Smooth muscle cell (in vitro differentiated cells): Measurements from ENCODE around the gene CHST14. TPM values are rescaled to one million over a fixed set of nuclear protein-coding genes. Genes with fewer than 3 reads are reported as not detected.

ENCODE experiments used
- DNase-seq: peaks from one replicate; lab custom pipeline; 2025; ENCODE audit not compliant: unreplicated experiment; lab: John Stamatoyannopoulos, UW
- H2AFZ ChIP-seq: fragments of 200-600 bp; sonication (generic); 2 replicates; pipeline ENCODE4 v1.6.0; 2016; ENCODE audit warnings: antibody characterized with exemption, low read depth, mild to moderate bottlenecking
- H3F3A ChIP-seq: fragments of 200-600 bp; sonication (generic); 2 replicates; pipeline ENCODE4 v1.6.0; 2017; ENCODE audit warnings: antibody characterized with exemption, low read depth
- H3K27ac ChIP-seq: fragments of 200-600 bp; sonication (generic); 2 replicates; pipeline ENCODE4 v1.5.1; 2016; ENCODE audit warnings: low read depth, mild to moderate bottlenecking
- H3K27me3 ChIP-seq: fragments of 200-600 bp; sonication (generic); 2 replicates; pipeline ENCODE4 v1.6.1; 2016; ENCODE audit warnings: low read depth, mild to moderate bottlenecking
- H3K36me3 ChIP-seq: fragments of 200-600 bp; sonication (generic); 2 replicates; pipeline ENCODE4 v1.5.1; 2016; ENCODE audit warnings: low read depth
- H3K4me1 ChIP-seq: fragments of 200-600 bp; sonication (generic); 2 replicates; pipeline ENCODE4 v1.5.1; 2016; ENCODE audit warnings: low read depth
- H3K4me2 ChIP-seq: fragments of 200-600 bp; sonication (generic); 2 replicates; pipeline ENCODE4 v1.6.0; 2016; ENCODE audit warnings: mild to moderate bottlenecking
- H3K4me3 ChIP-seq: fragments of 200-600 bp; sonication (generic); 2 replicates; pipeline ENCODE4 v1.5.1; 2016; ENCODE audit warnings: mild to moderate bottlenecking
- H3K79me2 ChIP-seq: fragments of 200-600 bp; sonication (generic); 2 replicates; pipeline ENCODE4 v1.6.0; 2016; ENCODE audit warnings: low read depth, mild to moderate bottlenecking
- H3K9ac ChIP-seq: fragments of 200-600 bp; sonication (generic); 2 replicates; pipeline ENCODE4 v1.6.0; 2016; ENCODE audit warnings: low read depth
- H3K9me3 ChIP-seq: fragments of 200-600 bp; sonication (generic); replicated peaks from 2 replicates; pipeline ENCODE4 v1.5.1; 2016; ENCODE audit warnings: low read depth
- H4K20me1 ChIP-seq: fragments of 200-600 bp; sonication (generic); 2 replicates; pipeline ENCODE4 v1.6.0; 2016; ENCODE audit warnings: low read depth
- WGBS: methylation state at CpG from one replicate; pipeline ENCODE4 v1.1.7; 2016; ENCODE audit warnings: low lambda C conversion rate; 5-methylcytosine and 5-hydroxymethylcytosine counted together
- polyA plus RNA-seq: library from polyadenylated mRNA; unstranded; fragments of >200 nt; fragmentation: Nextera tagmentation; extraction: Ambion mirVana; gene quantifications from 2 replicates; pipeline ENCODE4 v1.2.1, GENCODE V29; 2016
- total RNA-seq: library from RNA; depleted of rRNA; stranded (reverse); fragments of >200 nt; gene quantifications from 2 replicates; pipeline ENCODE4 v1.2.3, GENCODE V29; 2014
- TF ChIP-seq, protein P1 (sequence below): fragments of 200-600 bp; sonication (generic); IDR thresholded peaks from 2 replicates; pipeline ENCODE4 v1.5.1; 2017; ENCODE audit warnings: borderline replicate concordance, mild to moderate bottlenecking, antibody characterized with exemption; ENCODE audit not compliant: insufficient read depth, poor library complexity, severe bottlenecking

CHST14 gene
- total and polyA plus RNA-seq, 2 experiments from 2014 or later, result 19.1 to 24.6 TPM

DNA sequence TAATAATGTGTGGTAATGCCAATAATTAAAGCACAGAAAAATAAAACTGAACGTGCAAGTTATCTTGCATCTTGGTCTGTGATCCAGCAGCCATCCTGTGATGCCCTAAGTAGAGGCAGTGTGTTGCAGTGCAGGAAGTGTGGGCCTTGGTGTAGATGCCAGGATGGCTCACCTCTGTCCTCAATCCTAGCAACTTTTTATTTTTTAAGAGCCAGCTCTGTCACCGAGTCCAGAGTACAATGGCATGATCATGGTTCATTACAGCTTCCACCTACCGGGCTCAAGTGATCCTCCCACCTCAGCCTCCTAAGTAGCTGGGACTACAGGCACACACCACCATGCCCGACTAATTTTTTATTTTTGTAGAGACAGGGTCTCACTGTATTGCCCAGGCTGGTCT lies 22.4 kb upstream of the CHST14 start:
- Histone ChIP-seq H3K4me3 (no peak overlapping the region), H3K9ac (no peak overlapping the region), H3K27ac (no peak overlapping the region), H3K9me3 (no peaks in the 10 kb centered on the region), H3K79me2 (peaks cover 90% of the 10 kb centered on the region), H3K36me3 (no peaks in the 10 kb centered on the region), H3F3A (peaks cover 7% of the 10 kb centered on the region), H3K4me2 (no peak overlapping the region), H3K4me1 (peaks cover 24% of the 10 kb centered on the region), H2AFZ (no peak overlapping the region), H4K20me1 (peaks cover 100% of the 10 kb centered on the region), H3K27me3 (no peaks in the 10 kb centered on the region)
- WGBS, result 98% methylated on average over 4 of the region's 4 CpGs
- TF ChIP-seq, protein P1, sequence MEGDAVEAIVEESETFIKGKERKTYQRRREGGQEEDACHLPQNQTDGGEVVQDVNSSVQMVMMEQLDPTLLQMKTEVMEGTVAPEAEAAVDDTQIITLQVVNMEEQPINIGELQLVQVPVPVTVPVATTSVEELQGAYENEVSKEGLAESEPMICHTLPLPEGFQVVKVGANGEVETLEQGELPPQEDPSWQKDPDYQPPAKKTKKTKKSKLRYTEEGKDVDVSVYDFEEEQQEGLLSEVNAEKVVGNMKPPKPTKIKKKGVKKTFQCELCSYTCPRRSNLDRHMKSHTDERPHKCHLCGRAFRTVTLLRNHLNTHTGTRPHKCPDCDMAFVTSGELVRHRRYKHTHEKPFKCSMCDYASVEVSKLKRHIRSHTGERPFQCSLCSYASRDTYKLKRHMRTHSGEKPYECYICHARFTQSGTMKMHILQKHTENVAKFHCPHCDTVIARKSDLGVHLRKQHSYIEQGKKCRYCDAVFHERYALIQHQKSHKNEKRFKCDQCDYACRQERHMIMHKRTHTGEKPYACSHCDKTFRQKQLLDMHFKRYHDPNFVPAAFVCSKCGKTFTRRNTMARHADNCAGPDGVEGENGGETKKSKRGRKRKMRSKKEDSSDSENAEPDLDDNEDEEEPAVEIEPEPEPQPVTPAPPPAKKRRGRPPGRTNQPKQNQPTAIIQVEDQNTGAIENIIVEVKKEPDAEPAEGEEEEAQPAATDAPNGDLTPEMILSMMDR, result no peak
- no peak for DNase-seq

DNA sequence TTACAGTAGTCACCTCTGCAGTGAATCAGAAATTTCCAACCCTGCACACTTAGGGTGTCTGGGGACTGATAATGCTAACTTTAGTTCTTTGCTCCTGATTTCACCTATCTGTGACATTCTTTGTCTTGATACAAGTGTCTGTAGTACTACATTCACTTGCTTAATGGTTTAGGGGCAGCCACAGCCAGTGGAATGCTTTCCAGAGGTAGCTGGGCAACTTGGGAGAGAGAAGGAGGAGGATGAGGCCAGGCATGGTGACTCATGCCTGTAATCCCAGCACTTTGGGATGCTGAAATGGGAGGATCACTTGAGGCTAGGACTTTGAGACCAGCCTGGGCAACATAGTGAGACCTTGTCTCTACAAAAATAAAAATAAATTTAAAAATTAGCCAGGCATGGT lies 21.5 kb upstream of the CHST14 start:
- Histone ChIP-seq H3K4me3 (no peak overlapping the region), H4K20me1 (peaks cover 100% of the 10 kb centered on the region), H3K4me2 (no peak overlapping the region), H3K27ac (no peak overlapping the region), H3F3A (peaks cover 4% of the 10 kb centered on the region), H2AFZ (no peak overlapping the region), H3K9ac (no peak overlapping the region), H3K27me3 (no peaks in the 10 kb centered on the region), H3K36me3 (no peaks in the 10 kb centered on the region), H3K79me2 (peaks cover 89% of the 10 kb centered on the region), H3K4me1 (peaks cover 24% of the 10 kb centered on the region), H3K9me3 (no peaks in the 10 kb centered on the region)
- no peak for DNase-seq
- TF ChIP-seq, protein P1, result no peak

DNA sequence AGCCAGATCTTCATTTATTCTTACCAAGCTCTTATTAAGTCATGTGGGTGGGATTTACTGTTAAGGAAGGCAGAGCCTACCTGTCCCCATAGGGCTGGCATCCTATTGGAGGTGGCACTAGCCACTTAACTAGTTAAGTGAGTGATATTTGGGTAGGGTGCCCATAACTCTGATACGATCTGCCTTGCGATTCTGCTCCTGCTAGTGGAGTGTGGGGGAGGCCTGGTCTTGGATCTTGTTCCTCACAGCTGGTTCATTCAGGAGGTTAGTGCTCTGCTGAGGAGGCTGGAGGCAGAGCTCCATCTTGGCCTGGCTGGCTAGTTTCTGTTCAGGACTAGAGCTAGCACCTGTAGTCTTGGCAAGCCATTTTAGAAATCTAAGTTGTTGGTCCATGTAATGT lies 20.7 kb upstream of the CHST14 start:
- H3K27ac ChIP-seq, result no peak overlapping the region
- no peak overlapping the region for H2AFZ ChIP-seq
- no peak overlapping the region for H3K9ac ChIP-seq
- H3K4me2 ChIP-seq, result no peak overlapping the region
- H3K4me1 ChIP-seq, result peaks cover 28% of the 10 kb centered on the region
- H3K9me3 ChIP-seq, result no peaks in the 10 kb centered on the region
- peaks cover 100% of the 10 kb centered on the region for H4K20me1 ChIP-seq
- no peak overlapping the region for H3K4me3 ChIP-seq
- H3F3A ChIP-seq, result no peaks in the 10 kb centered on the region
- TF ChIP-seq, protein P1, result no peak
- H3K36me3 ChIP-seq, result no peaks in the 10 kb centered on the region
- no peaks in the 10 kb centered on the region for H3K27me3 ChIP-seq
- 97% methylated on average over 2 of the region's 2 CpGs for WGBS
- peaks cover 81% of the 10 kb centered on the region for H3K79me2 ChIP-seq
- DNase-seq, result no peak

DNA sequence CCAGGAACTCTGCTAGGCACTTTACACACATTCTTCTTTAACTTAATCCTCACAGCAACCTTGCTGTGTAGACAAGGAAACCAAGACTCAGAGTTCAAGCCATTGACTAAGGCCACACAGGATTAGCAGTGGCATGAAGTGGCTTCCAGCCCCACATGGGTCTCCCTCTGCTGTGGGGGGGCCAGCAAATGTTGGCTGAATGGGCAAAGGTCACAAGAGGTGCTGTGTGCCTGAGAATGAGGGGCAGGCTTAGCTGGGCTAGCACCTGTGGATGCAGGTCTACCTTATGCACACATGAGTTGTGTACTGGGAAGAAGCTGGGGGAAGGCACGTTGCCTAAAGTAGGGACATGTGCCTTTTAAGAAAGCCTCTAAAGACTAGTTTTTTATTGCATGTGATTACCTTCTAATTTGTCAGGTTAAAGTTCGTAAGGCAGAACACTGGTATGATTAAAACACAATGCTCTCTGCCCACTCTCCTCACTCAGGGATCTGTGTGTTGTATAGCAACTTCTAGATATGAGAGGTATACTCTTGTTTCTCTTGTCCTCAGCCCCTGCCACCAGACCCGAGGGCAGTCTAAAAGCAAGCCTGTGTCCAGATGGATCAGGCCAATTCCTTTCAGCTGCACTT lies 19.1 kb upstream of the CHST14 start:
- no peak overlapping the region for H2AFZ ChIP-seq
- H3K4me3 ChIP-seq, result no peak overlapping the region
- H3K4me2 ChIP-seq, result no peak overlapping the region
- no peak overlapping the region for H3K27ac ChIP-seq
- no peaks in the 10 kb centered on the region for H3K9me3 ChIP-seq
- peaks cover 80% of the 10 kb centered on the region for H3K79me2 ChIP-seq
- H3F3A ChIP-seq, result no peaks in the 10 kb centered on the region
- peaks cover 100% of the 10 kb centered on the region for H4K20me1 ChIP-seq
- TF ChIP-seq, protein P1, result no peak
- no peaks in the 10 kb centered on the region for H3K36me3 ChIP-seq
- H3K27me3 ChIP-seq, result no peaks in the 10 kb centered on the region
- 89% methylated on average over 3 of the region's 3 CpGs for WGBS
- H3K9ac ChIP-seq, result no peak overlapping the region
- DNase-seq, result no peak
- peaks cover 29% of the 10 kb centered on the region for H3K4me1 ChIP-seq
